GM04504 (cell line): ENCODE data around the gene TFRC.
"Not testable (repeated sequence)": the region's sequence is repeated elsewhere in the genome, so short reads cannot be mapped to it uniquely, and the experiment has no call there.

Experiments
- DNase-seq: peaks from one replicate; pipeline ENCODE4 v3.0.0-alpha.2; 2012; ENCODE audit warnings: low read depth

Gene TFRC

GRCh38 chr3:196004359-196005052, 77.4 kb downstream of the TFRC start:
- DNase-seq: not testable (repeated sequence)

- no peak for DNase-seq
Observed at GRCh38 chr3:196003611-196004010, 78.3 kb downstream of the TFRC start.

GRCh38 chr3:196002721-196003120, 79.2 kb downstream of the TFRC start:
- not testable (repeated sequence) for DNase-seq

GRCh38 chr3:196001240-196001639, 80.7 kb downstream of the TFRC start:
- not testable (repeated sequence) for DNase-seq

GRCh38 chr3:196000360-196000950, 81.4 kb downstream of the TFRC start:
- DNase-seq: not testable (repeated sequence)

GRCh38 chr3:195999896-196000295, 82.0 kb downstream of the TFRC start:
- no peak for DNase-seq
